ENCODE data around the gene ZC3H10.
"Not testable (repeated sequence)": the region's sequence is repeated elsewhere in the genome, so short reads cannot be mapped to it uniquely, and the experiment has no call there.

The ZC3H10 gene, protein sequence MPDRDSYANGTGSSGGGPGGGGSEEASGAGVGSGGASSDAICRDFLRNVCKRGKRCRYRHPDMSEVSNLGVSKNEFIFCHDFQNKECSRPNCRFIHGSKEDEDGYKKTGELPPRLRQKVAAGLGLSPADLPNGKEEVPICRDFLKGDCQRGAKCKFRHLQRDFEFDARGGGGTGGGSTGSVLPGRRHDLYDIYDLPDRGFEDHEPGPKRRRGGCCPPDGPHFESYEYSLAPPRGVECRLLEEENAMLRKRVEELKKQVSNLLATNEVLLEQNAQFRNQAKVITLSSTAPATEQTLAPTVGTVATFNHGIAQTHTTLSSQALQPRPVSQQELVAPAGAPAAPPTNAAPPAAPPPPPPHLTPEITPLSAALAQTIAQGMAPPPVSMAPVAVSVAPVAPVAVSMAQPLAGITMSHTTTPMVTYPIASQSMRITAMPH

DNA sequence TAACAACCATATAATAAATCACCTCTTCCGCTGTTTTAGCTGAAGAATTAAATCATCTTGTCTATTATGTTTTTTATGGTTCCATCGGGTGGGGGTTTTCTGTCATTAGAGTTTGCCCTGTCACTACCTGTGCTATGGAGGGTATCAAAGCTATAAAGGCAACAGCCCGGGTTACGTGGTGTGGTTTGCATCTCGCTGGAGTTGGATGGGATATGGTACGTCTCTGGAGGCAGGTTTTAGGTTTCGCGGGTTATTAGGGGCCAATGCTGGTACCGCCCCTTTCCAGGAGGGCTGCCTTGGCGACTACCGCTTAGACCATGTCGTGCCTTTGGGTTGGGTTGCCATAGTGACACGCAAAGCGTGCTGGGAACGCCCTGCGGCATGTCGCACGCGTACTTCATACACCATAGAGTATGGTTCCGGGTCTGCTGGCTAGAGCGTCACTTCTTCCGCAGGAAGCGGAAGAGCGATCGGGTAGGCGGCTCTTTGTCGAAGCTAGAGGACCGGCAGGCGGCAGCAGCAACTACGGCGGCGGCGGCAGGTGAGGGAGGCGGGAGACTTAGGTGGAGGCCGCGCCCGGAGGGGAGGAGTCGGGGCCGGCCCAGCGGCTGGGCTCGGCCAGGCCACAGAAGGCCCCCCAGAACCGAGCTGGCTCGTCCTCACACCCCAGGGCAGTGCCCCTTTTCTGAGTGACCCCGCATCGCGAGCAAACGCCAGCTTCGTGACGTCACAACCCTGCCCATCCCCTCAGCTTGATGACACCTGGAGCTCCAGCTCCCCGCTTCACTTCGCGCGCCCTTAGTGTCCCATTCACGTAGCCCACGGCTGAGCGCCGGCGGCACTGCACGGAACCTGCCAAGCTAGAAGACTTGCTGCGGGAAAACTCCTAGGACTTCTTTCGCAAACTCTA, at the start of gene ZC3H10:
Gene ZC3H10 (plus strand): TSS at position 489 of the 910 bp plus-strand sequence. CDS start 2,297 bp downstream, outside the sequence.
- peaks cover 49% of the 10 kb centered on the region for H3K36me3 Mint-ChIP-seq (ENCODE audit: insufficient read depth)
- peak within 1 kb of the TSS; percentile 100 for H3K27ac Mint-ChIP-seq (ENCODE audit: low read depth)
- H3K4me3 Mint-ChIP-seq, result peak within 1 kb of the TSS; percentile 95
- H3K4me1 Mint-ChIP-seq, result peaks cover 34% of the 10 kb centered on the region
- DNase-seq (ENCODE audit: low spot score in 2 of 2) (peak; percentile 89 to 98), ATAC-seq (replicated peaks; ENCODE audit: extremely low read depth, poor library complexity, severe bottlenecking) (peak; percentile 83)
- H3K27me3 Mint-ChIP-seq, result no peaks in the 10 kb centered on the region
- H3K9me3 Mint-ChIP-seq, result no peaks in the 10 kb centered on the region

DNA sequence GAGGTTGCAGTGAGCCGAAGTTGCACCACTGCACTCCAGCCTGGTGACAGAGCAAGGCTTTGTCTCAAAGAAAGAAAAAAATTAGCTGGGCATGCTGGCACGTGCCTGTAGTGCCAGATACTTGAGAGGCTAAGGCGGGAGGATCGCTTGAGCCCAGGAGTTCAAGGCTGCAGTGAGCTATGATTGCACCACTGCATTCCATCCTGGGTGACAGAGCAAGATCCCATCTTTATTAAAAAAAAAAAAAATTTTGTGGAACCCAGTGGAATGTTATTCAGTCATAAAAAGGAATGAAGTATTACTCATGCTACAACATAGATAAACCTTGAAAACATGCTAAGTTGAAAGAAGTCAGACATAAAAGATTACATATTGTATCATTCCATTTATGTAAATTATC, 46.4 kb upstream of the ZC3H10 start:
- no peaks in the 10 kb centered on the region for H3K27me3 Mint-ChIP-seq
- no peak overlapping the region for H3K4me3 Mint-ChIP-seq
- DNase-seq (ENCODE audit: low spot score in 2 of 2), result no peak
- no peaks in the 10 kb centered on the region for H3K4me1 Mint-ChIP-seq
- no peaks in the 10 kb centered on the region for H3K9me3 Mint-ChIP-seq
- no peaks in the 10 kb centered on the region for H3K36me3 Mint-ChIP-seq (ENCODE audit: insufficient read depth)
- ATAC-seq (replicated peaks; ENCODE audit: extremely low read depth, poor library complexity, severe bottlenecking), result no peak
- no peak overlapping the region for H3K27ac Mint-ChIP-seq (ENCODE audit: low read depth)

DNA sequence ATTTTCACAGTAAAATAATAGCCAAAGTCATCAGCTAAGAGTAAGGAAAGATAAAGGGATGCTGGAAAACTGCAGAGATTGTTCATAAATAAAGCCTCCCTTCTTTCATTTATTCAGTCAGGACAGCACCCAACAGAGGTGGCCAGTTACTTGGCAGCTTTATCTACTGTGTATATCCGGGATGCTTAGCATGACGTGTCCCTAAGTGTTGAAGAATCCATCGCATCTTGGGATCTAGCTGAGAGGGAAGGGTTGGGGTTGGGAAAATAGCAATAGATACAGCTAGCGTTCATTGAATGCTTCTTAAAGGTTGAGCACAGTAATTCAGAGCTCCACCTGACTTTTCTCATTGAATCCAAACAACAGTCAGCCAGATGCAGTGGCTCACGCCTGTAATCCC, 43.7 kb upstream of the ZC3H10 start:
- Mint-ChIP-seq H3K27ac (ENCODE audit: low read depth) (no peak overlapping the region), H3K36me3 (ENCODE audit: insufficient read depth) (peaks cover 3% of the 10 kb centered on the region), H3K4me1 (no peaks in the 10 kb centered on the region), H3K27me3 (no peaks in the 10 kb centered on the region), H3K9me3 (no peaks in the 10 kb centered on the region), H3K4me3 (no peak overlapping the region)
- no peak for ATAC-seq (replicated peaks; ENCODE audit: extremely low read depth, poor library complexity, severe bottlenecking)
- no peak for DNase-seq (ENCODE audit: low spot score in 2 of 2)

DNA sequence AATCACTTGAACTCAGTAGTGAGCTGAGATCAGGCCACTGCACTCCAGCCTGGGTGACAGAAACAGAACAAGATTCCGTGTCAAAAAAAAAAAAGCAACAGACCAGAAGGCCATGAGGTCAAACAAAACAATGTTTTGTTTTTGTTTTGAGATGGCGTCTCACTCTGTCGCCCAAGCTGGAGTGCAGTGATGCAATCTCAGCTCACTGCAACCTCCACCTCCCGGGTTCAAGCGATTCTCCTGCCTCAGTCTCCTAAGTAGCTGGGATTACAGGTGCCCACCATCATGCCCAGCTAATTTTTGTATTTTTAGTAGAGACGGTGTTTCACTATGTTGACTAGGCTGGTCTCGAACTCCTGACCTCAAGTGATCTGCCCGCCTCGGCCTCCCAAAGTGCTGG, 40.1 kb upstream of the ZC3H10 start:
- Mint-ChIP-seq H3K27me3 (peaks cover 16% of the 10 kb centered on the region), H3K4me1 (peaks cover 13% of the 10 kb centered on the region), H3K4me3 (peak overlapping the region; percentile 78)
- ATAC-seq (replicated peaks; ENCODE audit: extremely low read depth, poor library complexity, severe bottlenecking); H3K9me3 Mint-ChIP-seq; DNase-seq (ENCODE audit: low spot score in 2 of 2); H3K27ac Mint-ChIP-seq (ENCODE audit: low read depth); H3K36me3 Mint-ChIP-seq (ENCODE audit: insufficient read depth): not testable (repeated sequence)

DNA sequence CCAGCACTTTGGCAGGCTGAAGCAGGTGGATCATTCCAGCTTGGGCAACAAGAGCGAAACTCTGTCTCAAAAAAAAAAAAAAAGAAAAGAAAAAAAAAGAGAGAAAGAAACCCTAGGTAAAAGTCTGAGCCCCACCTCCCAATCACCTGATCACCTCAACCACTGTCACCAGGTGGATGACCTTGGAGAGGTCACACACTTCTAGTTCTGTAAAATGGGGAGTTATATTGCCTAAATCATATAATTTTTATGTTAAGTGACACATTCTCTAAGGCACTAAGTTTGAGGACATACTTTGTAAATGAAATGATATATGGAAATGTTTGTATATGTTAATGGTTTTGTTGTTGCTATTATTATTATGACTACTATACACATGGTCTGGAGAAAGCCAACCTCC, 39.6 kb upstream of the ZC3H10 start:
- Mint-ChIP-seq H3K9me3 (no peaks in the 10 kb centered on the region), H3K4me1 (peaks cover 13% of the 10 kb centered on the region)

DNA sequence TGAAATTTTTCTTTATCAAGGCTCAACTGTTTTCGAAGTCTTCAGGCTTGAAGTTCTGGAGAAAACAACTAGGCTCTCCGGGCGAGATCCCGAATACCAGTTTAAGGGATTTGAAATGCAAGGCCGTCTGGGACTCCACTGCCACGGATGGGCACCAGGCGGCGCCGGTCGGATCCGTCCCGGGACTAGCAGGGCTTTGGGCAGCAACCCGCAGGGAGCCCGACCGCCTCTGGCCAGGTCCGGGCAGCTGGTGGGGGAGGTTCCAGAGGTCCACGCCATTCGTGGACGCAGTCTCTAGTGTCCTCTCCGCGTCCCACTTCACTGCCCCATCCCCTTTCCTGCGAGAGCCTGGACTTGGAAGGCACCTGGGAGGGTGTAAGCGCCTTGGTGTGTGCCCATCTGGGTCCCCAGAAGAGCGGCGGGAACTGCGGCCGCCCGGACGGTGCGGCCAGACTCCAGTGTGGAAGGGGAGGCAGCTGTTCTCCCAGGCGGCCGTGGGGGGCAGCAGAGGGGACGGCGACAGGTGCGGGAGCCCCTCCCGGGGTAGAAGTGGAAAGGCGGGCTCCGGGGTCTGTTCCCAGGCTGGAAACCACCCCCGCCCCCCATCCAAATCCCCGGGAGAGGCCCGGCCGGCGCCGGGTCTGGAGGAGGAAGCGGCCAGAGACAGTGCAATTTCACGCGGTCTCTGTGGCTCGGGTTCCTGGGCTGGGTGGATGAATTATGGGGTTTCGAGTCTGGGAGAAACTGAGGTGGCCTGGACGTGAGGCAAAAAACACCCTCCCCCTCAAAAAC, 38.9 kb upstream of the ZC3H10 start:
- Mint-ChIP-seq H3K9me3 (no peaks in the 10 kb centered on the region), H3K4me1 (peaks cover 13% of the 10 kb centered on the region), H3K27ac (ENCODE audit: low read depth) (no peak overlapping the region), H3K27me3 (peaks cover 24% of the 10 kb centered on the region), H3K36me3 (ENCODE audit: insufficient read depth) (peaks cover 8% of the 10 kb centered on the region), H3K4me3 (peak overlapping the region; percentile 78)
- ATAC-seq (replicated peaks; ENCODE audit: extremely low read depth, poor library complexity, severe bottlenecking) (peak; percentile 73), DNase-seq (ENCODE audit: low spot score in 2 of 2) (peak in 1 of 2 donors; percentile 18)

More for the DNA sequence above, 39.6 kb upstream of the ZC3H10 start:
- Mint-ChIP-seq H3K36me3 (ENCODE audit: insufficient read depth) (peaks cover 8% of the 10 kb centered on the region), H3K27me3 (peaks cover 17% of the 10 kb centered on the region), H3K4me3 (peak overlapping the region; percentile 78), H3K27ac (ENCODE audit: low read depth) (no peak overlapping the region)
- ATAC-seq (replicated peaks; ENCODE audit: extremely low read depth, poor library complexity, severe bottlenecking), result no peak
- DNase-seq (ENCODE audit: low spot score in 2 of 2), result no peak

DNA sequence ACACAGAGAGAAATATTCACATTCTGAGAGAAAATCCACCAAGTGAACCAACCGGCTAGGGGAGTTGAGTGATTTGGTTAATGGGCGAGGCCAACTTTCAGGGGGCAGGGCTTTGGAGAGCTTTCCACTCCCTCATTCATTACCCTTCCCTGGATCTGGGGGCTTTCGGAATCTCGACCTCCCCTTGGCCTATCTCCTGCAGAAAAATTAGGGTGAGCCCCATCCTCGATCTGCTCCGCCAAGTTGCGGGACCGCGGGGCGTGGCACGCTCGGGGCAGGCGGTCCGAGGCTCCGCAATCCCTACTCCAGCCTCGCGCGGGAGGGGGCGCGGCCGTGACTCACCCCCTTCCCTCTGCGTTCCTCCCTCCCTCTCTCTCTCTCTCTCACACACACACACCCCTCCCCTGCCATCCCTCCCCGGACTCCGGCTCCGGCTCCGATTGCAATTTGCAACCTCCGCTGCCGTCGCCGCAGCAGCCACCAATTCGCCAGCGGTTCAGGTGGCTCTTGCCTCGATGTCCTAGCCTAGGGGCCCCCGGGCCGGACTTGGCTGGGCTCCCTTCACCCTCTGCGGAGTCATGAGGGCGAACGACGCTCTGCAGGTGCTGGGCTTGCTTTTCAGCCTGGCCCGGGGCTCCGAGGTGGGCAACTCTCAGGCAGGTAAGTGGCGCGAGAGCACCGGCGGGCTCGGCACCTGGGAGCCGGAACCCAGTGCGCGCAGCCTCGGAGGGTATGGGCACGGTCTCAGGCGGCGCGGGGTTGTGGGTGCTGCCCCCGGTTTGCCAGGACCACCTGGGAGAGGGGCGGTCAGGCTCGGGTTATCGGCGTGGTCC, 38.1 kb upstream of the ZC3H10 start, which contains the start of gene ERBB3:
Gene ERBB3 (plus strand): TSS at position 443 of the 833 bp plus-strand sequence. CDS start 136 bp downstream, at position 579.
- Mint-ChIP-seq H3K9me3 (no peaks in the 10 kb centered on the region), H3K4me1 (peaks cover 13% of the 10 kb centered on the region), H3K27me3 (peaks cover 26% of the 10 kb centered on the region), H3K36me3 (ENCODE audit: insufficient read depth) (peaks cover 8% of the 10 kb centered on the region), H3K27ac (ENCODE audit: low read depth) (no peak within 1 kb of the TSS), H3K4me3 (peak within 1 kb of the TSS; percentile 78)
- DNase-seq (ENCODE audit: low spot score in 2 of 2) (peak; percentile 11 to 20), ATAC-seq (replicated peaks; ENCODE audit: extremely low read depth, poor library complexity, severe bottlenecking) (peak; percentile 63)

DNA sequence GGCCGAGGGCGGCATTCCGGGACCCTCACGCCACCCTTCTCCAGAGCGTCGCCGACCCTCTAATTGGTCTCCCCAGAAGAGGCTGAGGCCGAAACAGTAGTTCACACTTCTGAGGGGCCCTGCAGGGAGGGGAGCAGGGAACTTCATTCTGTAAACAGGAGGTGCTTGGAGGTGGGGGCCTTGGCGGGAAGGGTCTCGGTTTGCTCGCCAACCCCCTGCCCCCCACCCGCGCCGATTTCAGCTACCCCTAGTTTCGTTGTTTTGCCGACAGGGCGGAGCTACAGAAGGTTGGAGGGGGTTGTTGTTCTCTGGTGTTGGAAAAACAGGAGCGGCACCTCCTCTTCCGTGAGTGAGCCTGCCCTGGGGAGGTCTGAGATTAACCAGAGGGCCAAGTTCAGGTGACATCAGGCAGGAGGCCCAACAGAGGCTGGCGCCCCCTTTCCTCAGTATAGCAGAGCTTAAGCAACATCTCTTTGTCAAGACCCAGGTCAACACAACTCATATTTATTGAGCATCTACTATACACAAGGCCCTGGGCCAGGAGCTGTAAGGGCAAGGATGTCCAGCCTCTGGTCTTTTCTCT, 37.4 kb upstream of the ZC3H10 start:
- Mint-ChIP-seq H3K9me3 (no peaks in the 10 kb centered on the region), H3K27me3 (peaks cover 26% of the 10 kb centered on the region), H3K4me1 (peaks cover 13% of the 10 kb centered on the region), H3K27ac (ENCODE audit: low read depth) (no peak overlapping the region), H3K4me3 (peak overlapping the region; percentile 78), H3K36me3 (ENCODE audit: insufficient read depth) (peaks cover 8% of the 10 kb centered on the region)
- DNase-seq (ENCODE audit: low spot score in 2 of 2) (no peak), ATAC-seq (replicated peaks; ENCODE audit: extremely low read depth, poor library complexity, severe bottlenecking) (no peak)

DNA sequence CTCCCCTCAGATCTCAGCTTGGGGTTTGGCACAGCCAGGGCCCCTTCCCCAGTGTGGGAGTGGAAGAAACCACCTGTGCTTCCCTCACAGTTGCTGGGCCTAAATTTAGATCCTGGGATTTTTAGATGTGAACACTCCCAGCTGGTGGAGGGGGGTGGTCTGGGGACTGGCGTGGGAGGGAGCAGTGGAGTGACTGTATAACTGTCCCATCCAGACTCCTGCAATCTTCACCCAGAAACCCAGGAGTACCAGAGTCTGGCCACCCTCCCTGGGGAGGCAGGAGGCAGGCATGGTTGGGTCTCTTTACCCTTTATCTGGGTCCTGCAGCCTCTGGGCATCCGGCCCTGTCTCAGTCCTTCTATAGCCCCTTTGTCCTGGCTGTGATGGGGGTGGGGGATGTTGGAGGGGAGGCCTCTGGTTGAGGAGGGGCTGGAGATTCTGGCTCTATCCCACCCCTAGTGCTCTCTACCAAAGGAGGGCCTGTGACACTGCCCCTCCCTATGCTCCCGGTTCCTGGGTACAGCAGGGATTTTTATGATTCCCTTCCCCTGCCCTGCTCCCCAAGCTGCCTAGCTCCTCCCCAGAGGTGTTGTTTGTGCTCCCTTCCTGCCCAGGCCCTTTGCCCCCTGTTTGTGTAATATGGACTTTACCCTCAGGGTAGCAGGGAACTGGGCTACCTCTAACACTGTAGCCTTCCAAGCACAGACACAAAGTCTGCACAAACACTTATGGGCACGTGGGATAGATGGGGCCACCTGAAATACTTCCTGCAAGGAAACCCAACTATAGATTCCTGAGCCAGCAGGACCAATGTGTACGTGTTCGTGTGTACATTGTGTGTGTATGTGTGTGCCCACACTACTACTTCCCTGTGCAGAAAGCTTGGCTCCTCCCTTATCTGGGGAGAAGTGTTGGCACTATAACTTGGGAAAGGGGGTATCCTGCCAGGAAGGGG, 36.4 kb upstream of the ZC3H10 start:
- DNase-seq (ENCODE audit: low spot score in 2 of 2) (no peak), ATAC-seq (replicated peaks; ENCODE audit: extremely low read depth, poor library complexity, severe bottlenecking) (no peak)
- Mint-ChIP-seq H3K4me1 (peaks cover 13% of the 10 kb centered on the region), H3K4me3 (peak overlapping the region; percentile 78), H3K27me3 (peaks cover 26% of the 10 kb centered on the region), H3K9me3 (no peaks in the 10 kb centered on the region), H3K36me3 (ENCODE audit: insufficient read depth) (peaks cover 8% of the 10 kb centered on the region), H3K27ac (ENCODE audit: low read depth) (no peak overlapping the region)

DNA sequence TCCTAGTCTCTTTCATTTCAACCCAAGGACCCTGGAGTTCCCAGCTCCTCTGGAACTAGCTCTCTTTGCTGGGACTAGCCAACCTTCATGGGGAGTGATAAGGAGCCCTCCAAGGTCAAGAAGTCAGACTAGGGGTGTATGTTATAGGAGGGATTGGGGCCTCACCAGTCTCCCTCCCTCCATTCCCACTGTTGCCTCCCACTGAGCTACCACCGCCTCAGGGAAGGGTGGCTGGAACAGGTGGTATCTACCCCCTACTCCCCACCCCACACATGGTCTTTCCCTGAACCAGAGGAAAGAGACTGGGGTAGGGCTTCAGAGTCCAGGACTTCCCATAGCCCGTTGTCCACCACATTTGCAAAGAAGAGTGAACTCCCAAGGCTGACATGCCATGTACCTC, 35.7 kb upstream of the ZC3H10 start:
- Mint-ChIP-seq H3K27ac (ENCODE audit: low read depth) (no peak overlapping the region), H3K4me3 (no peak overlapping the region), H3K4me1 (peaks cover 13% of the 10 kb centered on the region), H3K27me3 (peaks cover 26% of the 10 kb centered on the region), H3K9me3 (no peaks in the 10 kb centered on the region), H3K36me3 (ENCODE audit: insufficient read depth) (peaks cover 8% of the 10 kb centered on the region)
- ATAC-seq (replicated peaks; ENCODE audit: extremely low read depth, poor library complexity, severe bottlenecking) (no peak), DNase-seq (ENCODE audit: low spot score in 2 of 2) (no peak)

All from central memory CD8-positive, alpha-beta T cell (primary cell).